B cell (primary cell): ENCODE data around the gene CENPP.

Source experiments
- CTCF ChIP-seq: fragments of 200-600 bp; IDR thresholded peaks from one replicate; pipeline ENCODE4 v1.8.0; 2022; ENCODE audit warnings: antibody characterized with exemption, mild to moderate bottlenecking
- EZH2 ChIP-seq: IDR thresholded peaks from 2 replicates; pipeline ENCODE4 v1.6.1; 2012; ENCODE audit warnings: borderline replicate concordance, low read depth, mild to moderate bottlenecking, moderate library complexity, low read length; ENCODE audit not compliant: insufficient read depth, poor library complexity, severe bottlenecking

- no peak for TF ChIP-seq CTCF
- TF ChIP-seq EZH2, result no peak
Measured at GRCh38 chr9:92637886-92638620, 312.3 kb downstream of the CENPP start.
